ENCODE data around the gene DDAH1.

DDAH1 gene

GRCh38 chr1:85448358-85448757 is 16.6 kb downstream of the DDAH1 start:
- POLR2A ChIA-PET = no interaction called here
- CTCF ChIA-PET = interaction anchor here (1.4 kb wide), 1 partner anchor 15 kb away, joined by 3 read pairs; no protein-coding TSS in a partner anchor
- TF ChIP-seq CTCF (IDR thresholded peaks at IDR 0.05; ENCODE audit: control extremely low read depth, extremely low read depth, low read depth, missing control alignments) = no peak
- DNase-seq (ENCODE audit: extremely low spot score) = no peak

- CTCF ChIA-PET = interaction anchor here (1.0 to 1.4 kb wide), 2 partner anchors 14 to 15 kb away, joined by 3 read pairs; no protein-coding TSS in a partner anchor
Observed at GRCh38 chr1:85447006-85447943, 17.7 kb downstream of the DDAH1 start.

GRCh38 chr1:85445906-85446305 is 19.1 kb downstream of the DDAH1 start:
- TF ChIP-seq CTCF (IDR thresholded peaks at IDR 0.05; ENCODE audit: control extremely low read depth, extremely low read depth, low read depth, missing control alignments) = no peak
- POLR2A ChIA-PET = no interaction called here
- DNase-seq (ENCODE audit: extremely low spot score) = no peak
- CTCF ChIA-PET = no interaction called here

More at GRCh38 chr1:85447006-85447943, 17.7 kb downstream of the DDAH1 start:
- no peak for TF ChIP-seq CTCF (IDR thresholded peaks at IDR 0.05; ENCODE audit: control extremely low read depth, extremely low read depth, low read depth, missing control alignments)
- POLR2A ChIA-PET = no interaction called here
- DNase-seq (ENCODE audit: extremely low spot score) = no peak

- CTCF ChIA-PET = no interaction called here
- POLR2A ChIA-PET = no interaction called here
- no peak for DNase-seq (ENCODE audit: extremely low spot score)
- TF ChIP-seq CTCF (IDR thresholded peaks at IDR 0.05; ENCODE audit: control extremely low read depth, extremely low read depth, low read depth, missing control alignments) = no peak
Observed at GRCh38 chr1:85444381-85444780, 20.6 kb downstream of the DDAH1 start.

- no peak for DNase-seq (ENCODE audit: extremely low spot score)
- ChIA-PET POLR2A (no interaction called here), CTCF (no interaction called here)
- no peak for TF ChIP-seq CTCF (IDR thresholded peaks at IDR 0.05; ENCODE audit: control extremely low read depth, extremely low read depth, low read depth, missing control alignments)
Observed at GRCh38 chr1:85440612-85441011, 24.3 kb downstream of the DDAH1 start.

- no peak for TF ChIP-seq CTCF (IDR thresholded peaks at IDR 0.05; ENCODE audit: control extremely low read depth, extremely low read depth, low read depth, missing control alignments)
- CTCF ChIA-PET = no interaction called here
- POLR2A ChIA-PET = no interaction called here
- DNase-seq (ENCODE audit: extremely low spot score) = no peak
Observed at GRCh38 chr1:85438353-85438752, 26.6 kb downstream of the DDAH1 start.

Measured in GM10248 (cell line).